Measurements from ENCODE around the gene MYO5B. TPM values are rescaled to one million over a fixed set of nuclear protein-coding genes. Genes with fewer than 3 reads are reported as not detected.

MYO5B gene
- total RNA-seq, 4 donors from 2014 or later: 0.63 to 31.0 (median 13.0) TPM

DNA sequence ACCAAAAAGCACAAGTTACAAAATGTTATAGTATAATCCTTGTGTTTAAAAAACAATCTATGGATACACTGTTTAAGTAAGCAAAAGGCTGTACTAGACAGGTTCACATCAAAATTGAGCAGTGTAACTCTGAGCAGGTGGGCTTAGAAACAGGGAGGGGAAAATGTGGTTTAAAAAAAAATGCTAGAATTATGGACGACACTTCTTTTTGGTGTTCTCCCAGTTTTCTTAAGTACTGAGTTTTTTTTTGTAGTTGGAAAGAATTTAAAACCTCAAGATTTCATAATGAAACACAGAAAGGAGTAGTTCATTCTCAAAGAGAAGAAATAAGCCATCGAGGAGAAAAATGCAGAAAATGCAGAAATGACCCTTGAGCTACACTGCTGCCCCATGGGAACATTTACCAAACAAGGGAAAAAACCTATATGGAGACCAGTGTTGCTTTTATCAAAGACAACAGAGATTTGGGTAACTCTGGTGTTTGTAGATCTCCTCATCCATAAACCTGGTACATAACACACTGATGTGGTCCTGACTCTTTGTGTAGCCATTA, 100.7 kb downstream of the MYO5B start:
- no peak for ATAC-seq (ENCODE audit: low FRiP score)
- no peak for DNase-seq (ENCODE audit: low spot score)
- TF ChIP-seq, protein P1, sequence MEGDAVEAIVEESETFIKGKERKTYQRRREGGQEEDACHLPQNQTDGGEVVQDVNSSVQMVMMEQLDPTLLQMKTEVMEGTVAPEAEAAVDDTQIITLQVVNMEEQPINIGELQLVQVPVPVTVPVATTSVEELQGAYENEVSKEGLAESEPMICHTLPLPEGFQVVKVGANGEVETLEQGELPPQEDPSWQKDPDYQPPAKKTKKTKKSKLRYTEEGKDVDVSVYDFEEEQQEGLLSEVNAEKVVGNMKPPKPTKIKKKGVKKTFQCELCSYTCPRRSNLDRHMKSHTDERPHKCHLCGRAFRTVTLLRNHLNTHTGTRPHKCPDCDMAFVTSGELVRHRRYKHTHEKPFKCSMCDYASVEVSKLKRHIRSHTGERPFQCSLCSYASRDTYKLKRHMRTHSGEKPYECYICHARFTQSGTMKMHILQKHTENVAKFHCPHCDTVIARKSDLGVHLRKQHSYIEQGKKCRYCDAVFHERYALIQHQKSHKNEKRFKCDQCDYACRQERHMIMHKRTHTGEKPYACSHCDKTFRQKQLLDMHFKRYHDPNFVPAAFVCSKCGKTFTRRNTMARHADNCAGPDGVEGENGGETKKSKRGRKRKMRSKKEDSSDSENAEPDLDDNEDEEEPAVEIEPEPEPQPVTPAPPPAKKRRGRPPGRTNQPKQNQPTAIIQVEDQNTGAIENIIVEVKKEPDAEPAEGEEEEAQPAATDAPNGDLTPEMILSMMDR (IDR thresholded peaks at IDR 0.05): no peak

DNA sequence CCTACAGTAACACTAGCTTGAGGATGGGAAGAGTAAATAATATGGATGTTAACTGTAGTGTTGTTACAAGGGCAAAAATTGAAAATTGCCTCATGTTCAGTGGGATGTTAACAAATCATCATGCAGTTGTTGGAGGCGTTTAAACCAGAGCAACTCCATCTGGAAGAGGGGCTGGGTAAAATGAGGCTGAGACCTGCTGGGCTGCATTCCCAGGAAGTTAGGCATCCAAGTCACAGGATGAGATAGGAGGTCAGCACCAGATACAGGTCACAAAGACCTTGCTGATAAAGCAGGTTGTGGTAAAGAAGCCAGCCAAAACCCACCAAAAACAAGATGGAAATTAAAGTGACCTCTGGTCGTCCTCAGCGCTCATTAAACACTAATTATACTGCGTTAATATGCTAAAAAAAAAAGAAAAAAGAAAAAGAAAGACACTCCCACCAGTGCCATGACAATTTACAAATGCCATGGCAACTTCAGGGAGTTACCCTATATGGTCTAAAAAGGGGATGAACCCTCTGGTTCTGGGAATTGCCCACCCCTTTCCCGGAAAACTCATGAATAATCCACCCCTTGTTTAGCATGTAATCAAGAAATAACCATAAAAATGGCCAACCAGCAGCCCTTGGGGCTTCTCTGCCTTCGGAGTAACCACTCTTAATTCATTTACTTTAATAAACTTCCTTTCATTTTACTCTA, 101.4 kb downstream of the MYO5B start:
- TF ChIP-seq, protein P1 (IDR thresholded peaks at IDR 0.05): no peak
- DNase-seq (ENCODE audit: low spot score) (no peak), ATAC-seq (ENCODE audit: low FRiP score) (no peak)

DNA sequence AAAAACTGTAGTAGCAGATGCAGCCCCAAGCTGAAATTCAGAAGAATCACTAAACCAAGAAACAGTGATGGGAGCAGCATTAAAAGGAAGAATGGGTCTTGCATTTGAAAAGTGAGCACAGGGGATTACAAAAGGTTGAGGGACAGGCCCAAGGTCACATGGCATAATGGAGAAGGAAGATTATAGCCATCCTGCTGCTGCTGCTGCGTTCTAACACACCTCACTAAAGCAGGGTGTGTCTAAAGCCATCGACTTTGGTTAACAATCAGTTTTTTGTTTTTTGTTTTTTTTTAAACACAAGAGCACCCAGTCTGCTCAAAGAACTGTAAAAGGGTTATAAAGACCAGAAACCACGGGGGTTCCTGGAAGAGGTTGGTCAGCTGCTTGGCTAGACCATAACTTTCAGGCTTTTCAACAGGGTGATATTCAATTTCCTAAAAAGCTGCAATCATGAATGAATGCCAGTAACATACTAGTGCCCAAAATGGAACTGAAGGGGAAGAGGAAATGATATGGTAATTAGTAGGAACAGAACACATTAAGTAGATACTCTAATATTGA, 102.6 kb downstream of the MYO5B start:
- ATAC-seq (ENCODE audit: low FRiP score): no peak
- no peak for DNase-seq (ENCODE audit: low spot score)
- TF ChIP-seq, protein P1 (IDR thresholded peaks at IDR 0.05): no peak

DNA sequence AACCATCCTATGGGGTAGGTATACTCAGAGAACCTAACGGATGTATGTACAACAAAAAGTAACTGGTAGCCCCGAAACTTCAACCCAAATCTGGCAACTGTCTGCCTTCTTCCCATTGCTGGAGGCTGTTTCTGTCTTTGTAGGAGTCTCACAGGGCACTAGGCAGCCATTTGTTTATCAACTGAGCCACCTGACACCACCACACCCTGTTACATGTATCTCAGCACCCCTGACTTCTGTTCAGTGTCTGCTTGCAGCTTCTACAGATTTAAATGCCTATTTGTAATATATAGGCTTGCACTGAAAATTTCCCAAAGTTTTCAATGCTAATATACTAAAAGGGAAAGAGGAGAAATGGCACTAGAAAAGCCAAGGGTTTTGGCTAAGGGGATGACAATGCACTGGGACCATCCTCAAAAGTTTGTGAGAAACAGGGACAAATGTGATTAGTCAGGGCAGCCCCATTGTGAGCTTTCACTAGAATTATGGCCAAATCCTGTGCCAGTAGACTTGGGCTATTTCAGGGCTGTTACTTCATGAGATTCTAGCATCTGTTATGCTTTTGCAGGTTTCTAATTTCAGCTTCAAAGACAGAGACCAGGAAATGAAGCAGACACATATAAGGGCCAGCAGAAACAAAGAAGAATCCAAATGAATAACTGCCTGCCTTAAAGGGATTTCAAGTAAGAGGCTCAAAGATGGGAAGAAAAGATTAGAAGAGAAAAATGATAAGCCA, 103.3 kb downstream of the MYO5B start:
- ATAC-seq (ENCODE audit: low FRiP score): no peak
- TF ChIP-seq, protein P1 (IDR thresholded peaks at IDR 0.05): no peak

DNA sequence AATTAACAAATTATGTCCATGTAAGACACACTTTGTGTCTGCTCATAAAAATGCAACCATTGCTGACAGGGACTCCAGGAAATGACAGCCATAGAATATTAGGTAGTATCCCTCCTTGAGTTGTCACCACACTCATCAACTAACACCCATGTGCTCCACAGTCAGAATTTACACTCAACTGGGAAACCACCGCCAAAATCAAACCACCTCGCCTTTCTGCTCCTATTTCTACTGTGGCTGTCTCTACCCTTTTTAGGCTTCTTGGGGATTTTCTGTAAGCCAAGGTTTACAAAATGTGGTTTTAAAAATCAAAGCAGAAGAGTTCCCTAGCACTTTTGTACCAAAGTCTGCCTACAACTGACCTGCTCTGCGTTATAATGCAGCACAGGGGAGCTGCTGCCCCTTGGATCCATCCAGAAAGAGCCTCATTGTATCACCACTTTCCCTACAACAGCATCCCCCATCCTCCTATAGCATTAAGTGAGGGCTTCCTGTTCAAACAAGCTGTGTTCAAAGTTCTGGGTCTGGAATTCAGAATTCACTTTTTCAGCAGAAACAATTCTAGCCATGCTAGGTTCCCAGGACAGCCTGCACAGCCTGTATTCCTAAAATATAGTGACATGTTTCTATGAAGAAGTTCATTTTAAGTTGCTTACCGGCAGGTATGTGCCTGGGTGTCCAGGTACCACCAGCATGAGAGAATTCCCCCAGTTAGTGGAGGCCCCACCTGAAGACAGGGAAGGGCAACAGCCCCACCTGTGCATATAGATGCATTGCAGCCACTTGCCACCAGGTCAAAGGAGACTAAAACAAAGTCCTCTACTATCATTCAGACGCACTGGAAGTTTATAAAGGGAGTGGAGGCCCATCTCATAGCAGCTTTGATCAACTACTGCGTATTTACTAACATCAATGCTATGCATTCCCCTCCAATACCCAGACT, 104.3 kb downstream of the MYO5B start:
- TF ChIP-seq, protein P1 (IDR thresholded peaks at IDR 0.05): no peak
- ATAC-seq (ENCODE audit: low FRiP score): no peak
- DNase-seq (ENCODE audit: low spot score): no peak

More for the DNA sequence above, 103.3 kb downstream of the MYO5B start:
- no peak for DNase-seq (ENCODE audit: low spot score)

DNA sequence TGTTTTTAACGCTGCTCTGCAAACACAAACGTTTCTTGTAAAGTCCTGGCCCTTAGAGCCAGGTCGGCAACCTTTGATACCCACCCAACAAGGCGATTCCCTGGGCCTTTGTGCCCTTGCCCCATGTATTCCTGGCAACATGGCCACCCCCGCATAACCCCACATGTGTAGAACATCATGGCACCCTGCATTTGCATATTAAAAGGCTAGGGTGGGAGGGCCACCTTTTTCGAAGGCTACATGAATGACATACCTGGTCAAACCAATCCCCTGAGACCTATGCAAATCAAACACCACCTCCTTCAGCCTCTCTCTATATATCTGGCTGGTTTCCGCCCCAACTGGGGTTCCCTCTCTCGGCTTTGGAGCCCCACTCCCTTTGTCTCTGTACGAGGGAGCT, 105.2 kb downstream of the MYO5B start:
- no peak for ATAC-seq (ENCODE audit: low FRiP score)
- no peak for DNase-seq (ENCODE audit: low spot score)
- TF ChIP-seq, protein P1 (IDR thresholded peaks at IDR 0.05): no peak

Measured in omental fat pad (tissue), 4 donors.